ENCODE results near the gene KCNAB1.

DNA sequence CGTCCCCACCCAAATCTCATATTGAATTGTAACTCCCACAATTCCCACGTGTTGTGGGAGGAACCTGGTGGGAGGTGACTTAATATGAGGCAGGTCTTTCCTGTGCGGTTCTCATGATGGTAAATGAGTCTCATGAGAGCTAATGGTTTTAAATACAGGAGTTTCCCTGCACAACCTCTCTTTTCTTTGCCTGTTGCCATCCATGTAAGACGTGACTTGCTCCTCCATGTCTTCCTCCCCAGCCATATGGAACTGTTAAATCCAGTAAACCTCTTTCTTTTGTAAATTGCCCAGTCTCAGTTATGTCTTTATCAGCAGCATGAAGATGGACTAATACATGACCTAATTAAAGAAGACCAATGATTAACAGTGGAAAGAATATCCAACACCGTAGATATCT, 377.9 kb downstream of the KCNAB1 start:
- TF ChIP-seq POLR2A (IDR thresholded peaks at IDR 0.05): no peak
- TF ChIP-seq, protein P1, sequence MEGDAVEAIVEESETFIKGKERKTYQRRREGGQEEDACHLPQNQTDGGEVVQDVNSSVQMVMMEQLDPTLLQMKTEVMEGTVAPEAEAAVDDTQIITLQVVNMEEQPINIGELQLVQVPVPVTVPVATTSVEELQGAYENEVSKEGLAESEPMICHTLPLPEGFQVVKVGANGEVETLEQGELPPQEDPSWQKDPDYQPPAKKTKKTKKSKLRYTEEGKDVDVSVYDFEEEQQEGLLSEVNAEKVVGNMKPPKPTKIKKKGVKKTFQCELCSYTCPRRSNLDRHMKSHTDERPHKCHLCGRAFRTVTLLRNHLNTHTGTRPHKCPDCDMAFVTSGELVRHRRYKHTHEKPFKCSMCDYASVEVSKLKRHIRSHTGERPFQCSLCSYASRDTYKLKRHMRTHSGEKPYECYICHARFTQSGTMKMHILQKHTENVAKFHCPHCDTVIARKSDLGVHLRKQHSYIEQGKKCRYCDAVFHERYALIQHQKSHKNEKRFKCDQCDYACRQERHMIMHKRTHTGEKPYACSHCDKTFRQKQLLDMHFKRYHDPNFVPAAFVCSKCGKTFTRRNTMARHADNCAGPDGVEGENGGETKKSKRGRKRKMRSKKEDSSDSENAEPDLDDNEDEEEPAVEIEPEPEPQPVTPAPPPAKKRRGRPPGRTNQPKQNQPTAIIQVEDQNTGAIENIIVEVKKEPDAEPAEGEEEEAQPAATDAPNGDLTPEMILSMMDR (IDR thresholded peaks at IDR 0.05): no peak
- TF ChIP-seq POLR2AphosphoS5 (IDR thresholded peaks at IDR 0.05): no peak
- TF ChIP-seq EP300 (IDR thresholded peaks at IDR 0.05; ENCODE audit: low read depth): no peak

Measured in transverse colon (tissue), 4 donors.